ENCODE results near the gene CELA1. TPM values are rescaled to one million over a fixed set of nuclear protein-coding genes. Genes with fewer than 3 reads are reported as not detected.

The CELA1 gene
- total and polyA plus RNA-seq, 2 of the 13 experiments (the other 11 are each of a cell fraction or from before 2014, with no cell fraction given), result not detected

- TF ChIP-seq, protein P1, sequence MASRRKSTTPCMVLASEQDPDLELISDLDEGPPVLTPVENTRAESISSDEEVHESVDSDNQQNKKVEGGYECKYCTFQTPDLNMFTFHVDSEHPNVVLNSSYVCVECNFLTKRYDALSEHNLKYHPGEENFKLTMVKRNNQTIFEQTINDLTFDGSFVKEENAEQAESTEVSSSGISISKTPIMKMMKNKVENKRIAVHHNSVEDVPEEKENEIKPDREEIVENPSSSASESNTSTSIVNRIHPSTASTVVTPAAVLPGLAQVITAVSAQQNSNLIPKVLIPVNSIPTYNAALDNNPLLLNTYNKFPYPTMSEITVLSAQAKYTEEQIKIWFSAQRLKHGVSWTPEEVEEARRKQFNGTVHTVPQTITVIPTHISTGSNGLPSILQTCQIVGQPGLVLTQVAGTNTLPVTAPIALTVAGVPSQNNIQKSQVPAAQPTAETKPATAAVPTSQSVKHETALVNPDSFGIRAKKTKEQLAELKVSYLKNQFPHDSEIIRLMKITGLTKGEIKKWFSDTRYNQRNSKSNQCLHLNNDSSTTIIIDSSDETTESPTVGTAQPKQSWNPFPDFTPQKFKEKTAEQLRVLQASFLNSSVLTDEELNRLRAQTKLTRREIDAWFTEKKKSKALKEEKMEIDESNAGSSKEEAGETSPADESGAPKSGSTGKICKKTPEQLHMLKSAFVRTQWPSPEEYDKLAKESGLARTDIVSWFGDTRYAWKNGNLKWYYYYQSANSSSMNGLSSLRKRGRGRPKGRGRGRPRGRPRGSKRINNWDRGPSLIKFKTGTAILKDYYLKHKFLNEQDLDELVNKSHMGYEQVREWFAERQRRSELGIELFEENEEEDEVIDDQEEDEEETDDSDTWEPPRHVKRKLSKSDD (CRISPR knock-in tag; IDR thresholded peaks at IDR 0.05; ENCODE audit: low read depth), result no peak
Observed at GRCh38 chr12:51388846-51389245, 42.4 kb upstream of the CELA1 start (continued).

DNA sequence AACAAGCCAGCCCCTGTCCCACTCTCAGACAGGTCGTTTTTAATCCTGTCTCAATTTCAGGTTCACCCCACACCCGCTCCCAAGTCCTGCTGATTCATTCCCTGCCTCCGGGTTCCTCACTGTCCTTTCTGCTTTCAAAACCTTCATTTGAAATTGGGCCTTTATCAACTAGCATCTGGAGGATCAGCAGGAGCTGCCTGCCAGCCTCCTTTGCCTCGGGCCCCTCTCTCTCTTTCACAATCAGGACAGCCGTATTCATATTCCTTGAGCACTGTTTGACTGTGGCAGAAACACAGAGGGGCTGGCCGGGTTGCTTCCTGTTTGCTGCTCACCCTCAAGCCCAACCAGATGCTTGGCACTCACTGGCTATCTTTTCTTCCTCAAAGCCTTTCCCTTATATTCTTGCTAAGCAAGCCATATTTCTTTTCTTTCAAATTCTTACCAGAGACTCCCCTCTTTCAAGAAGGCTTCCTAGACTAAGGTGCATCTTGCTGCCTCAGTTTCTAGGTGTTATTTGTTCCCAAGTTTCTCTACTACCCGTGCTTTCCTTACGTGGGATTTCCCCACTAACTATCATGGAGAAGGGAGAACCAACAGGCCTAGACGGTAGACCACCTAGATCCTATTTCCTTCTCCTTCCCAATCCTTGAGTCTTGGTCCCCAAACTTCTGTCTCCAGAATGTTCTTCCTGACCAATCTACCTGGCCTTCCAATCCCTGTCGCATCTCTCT lies 41.8 kb upstream of the CELA1 start:
- no peak overlapping the region for H3K4me2 ChIP-seq (ENCODE audit: low read depth, low read length)
- intact Hi-C loops (cut with micrococcal nuclease; ENCODE audit: unreplicated experiment), result no loop called here
- no peak overlapping the region for H3K4me3 ChIP-seq (replicated peaks in 1 of 3; ENCODE audit: insufficient read depth in 1 of 3, low read depth in 2 of 3, low read length in 3 of 3)

More for the DNA sequence above, 41.8 kb upstream of the CELA1 start:
- Histone ChIP-seq H3K4me1 (ENCODE audit: insufficient read depth, low read length) (peaks cover 8% of the 10 kb centered on the region; the same call in 1 of the 2 replicates), H3K9me3 (ENCODE audit: low read length) (no peaks in the 10 kb centered on the region), H3K79me2 (ENCODE audit: insufficient read depth, low read length) (no peaks in the 10 kb centered on the region), H2AFZ (ENCODE audit: low read length) (no peak overlapping the region), H3K27me3 (ENCODE audit: control insufficient read depth in 1 of 2, insufficient read depth in 2 of 2, low read length in 2 of 2) (peaks cover 5 to 22% of the 10 kb centered on the region in 2 experiments; a peak in 3 of 5 replicates), H3K9ac (ENCODE audit: insufficient read depth, low read depth, low read length) (no peak overlapping the region), H3K36me3 (replicated peaks in 1 of 2; ENCODE audit: control insufficient read depth in 1 of 2, insufficient read depth in 2 of 2, low read length in 2 of 2) (no peaks in the 10 kb centered on the region), H4K20me1 (ENCODE audit: insufficient read depth, low read length) (no peaks in the 10 kb centered on the region), H3K27ac (ENCODE audit: extremely low read length, insufficient read depth, low read length) (no peak overlapping the region)
- DNase-seq (ENCODE audit: low spot score), result no peak
- no TSS peak for BruUV-seq (replicated peaks)
- CTCF ChIA-PET (ENCODE audit: low intra/inter-chr PET ratio, low total read pairs), result no interaction called here
- in situ Hi-C loops (cut with HindIII; ENCODE audit: extremely low pct_ligation_motif_present, low pct_unique_long_range_greater_than_20kb), result no loop called here
- POLR2A ChIA-PET, result no interaction called here
- WGBS (ENCODE audit: low lambda C conversion rate), result 41% methylated on average over 10 of the region's 10 CpGs
- no peak for ATAC-seq
- FAIRE-seq, result no peak
- TF ChIP-seq, protein P2, sequence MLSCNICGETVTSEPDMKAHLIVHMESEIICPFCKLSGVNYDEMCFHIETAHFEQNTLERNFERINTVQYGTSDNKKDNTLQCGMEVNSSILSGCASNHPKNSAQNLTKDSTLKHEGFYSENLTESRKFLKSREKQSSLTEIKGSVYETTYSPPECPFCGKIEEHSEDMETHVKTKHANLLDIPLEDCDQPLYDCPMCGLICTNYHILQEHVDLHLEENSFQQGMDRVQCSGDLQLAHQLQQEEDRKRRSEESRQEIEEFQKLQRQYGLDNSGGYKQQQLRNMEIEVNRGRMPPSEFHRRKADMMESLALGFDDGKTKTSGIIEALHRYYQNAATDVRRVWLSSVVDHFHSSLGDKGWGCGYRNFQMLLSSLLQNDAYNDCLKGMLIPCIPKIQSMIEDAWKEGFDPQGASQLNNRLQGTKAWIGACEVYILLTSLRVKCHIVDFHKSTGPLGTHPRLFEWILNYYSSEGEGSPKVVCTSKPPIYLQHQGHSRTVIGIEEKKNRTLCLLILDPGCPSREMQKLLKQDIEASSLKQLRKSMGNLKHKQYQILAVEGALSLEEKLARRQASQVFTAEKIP (CRISPR knock-in tag; IDR thresholded peaks at IDR 0.05; ENCODE audit: borderline replicate concordance), result no peak
- TF ChIP-seq JUN (CRISPR knock-in tag; IDR thresholded peaks at IDR 0.05), result no peak
- TF ChIP-seq NFAT5 (CRISPR knock-in tag; IDR thresholded peaks at IDR 0.05), result no peak
- no peak for TF ChIP-seq ZNF501 (CRISPR knock-in tag; IDR thresholded peaks at IDR 0.05)

Measured in HepG2 (cell line).